Activated effector memory CD4-positive, alpha-beta T cell treated with anti-CD3 and anti-CD28 coated beads, Interleukin-2, amount 50 U/mL, for 16 hours (primary cell): Measurements from ENCODE around the gene SH3BP4.
"Not testable (repeated sequence)": the region's sequence is repeated elsewhere in the genome, so short reads cannot be mapped to it uniquely, and the experiment has no call there.

Source experiments
- DNase-seq: peaks from one replicate; pipeline ENCODE4 v3.0.0-alpha.2; 2020

Gene SH3BP4

GRCh38 chr2:235043762-235044500 is 92.1 kb downstream of the SH3BP4 start:
- DNase-seq: peak; percentile 57

- DNase-seq: peak; percentile 60
Measured at GRCh38 chr2:235044501-235045271, 92.9 kb downstream of the SH3BP4 start.

- peak; percentile 45 for DNase-seq
Measured at GRCh38 chr2:235045336-235045972, 93.6 kb downstream of the SH3BP4 start.

- DNase-seq: peak; percentile 45
Measured at GRCh38 chr2:235045973-235046343, 94.1 kb downstream of the SH3BP4 start.

GRCh38 chr2:235046589-235046988 is 94.8 kb downstream of the SH3BP4 start:
- no peak for DNase-seq

GRCh38 chr2:235047171-235048160 is 95.6 kb downstream of the SH3BP4 start:
- peak; percentile 52 for DNase-seq

GRCh38 chr2:235048549-235048948 is 96.7 kb downstream of the SH3BP4 start:
- DNase-seq: peak; percentile 10

GRCh38 chr2:235049069-235049468 is 97.3 kb downstream of the SH3BP4 start:
- peak; percentile 57 for DNase-seq

GRCh38 chr2:235049719-235050118 is 97.9 kb downstream of the SH3BP4 start:
- DNase-seq: peak; percentile 51

- peak; percentile 13 for DNase-seq
Measured at GRCh38 chr2:235050980-235051351, 99.1 kb downstream of the SH3BP4 start.

GRCh38 chr2:235051436-235052260 is 99.8 kb downstream of the SH3BP4 start:
- DNase-seq: peak; percentile 39

- peak; percentile 45 for DNase-seq
Measured at GRCh38 chr2:235052514-235053354, 100.9 kb downstream of the SH3BP4 start.

- DNase-seq: peak; percentile 41
Measured at GRCh38 chr2:235053651-235054050, 101.8 kb downstream of the SH3BP4 start.

- DNase-seq: peak; percentile 25
Measured at GRCh38 chr2:235054475-235054874, 102.7 kb downstream of the SH3BP4 start.

GRCh38 chr2:235054919-235055318 is 103.1 kb downstream of the SH3BP4 start:
- DNase-seq: peak; percentile 14

- DNase-seq: no peak
Measured at GRCh38 chr2:235055891-235056516, 104.2 kb downstream of the SH3BP4 start.

GRCh38 chr2:235056768-235057167 is 105.0 kb downstream of the SH3BP4 start:
- no peak for DNase-seq

- not testable (repeated sequence) for DNase-seq
Measured at GRCh38 chr2:235057616-235058015, 105.8 kb downstream of the SH3BP4 start.

- no peak for DNase-seq
Measured at GRCh38 chr2:235059161-235059560, 107.3 kb downstream of the SH3BP4 start.

GRCh38 chr2:235061656-235062055 is 109.8 kb downstream of the SH3BP4 start:
- no peak for DNase-seq
